AG09319 (cell line): ENCODE results near the gene GRP.

Source experiments
- DNase-seq: peaks from one replicate; pipeline ENCODE4 v3.0.0-alpha.2; 2010; ENCODE audit warnings: low read depth; ENCODE audit errors: extremely low read depth
- TF ChIP-seq, protein P1 (sequence below): IDR thresholded peaks from 2 replicates; pipeline ENCODE4 v1.5.1; 2011; ENCODE audit warnings: low read depth, mild to moderate bottlenecking, inconsistent platforms, low read length, moderate library complexity

Gene GRP

DNA sequence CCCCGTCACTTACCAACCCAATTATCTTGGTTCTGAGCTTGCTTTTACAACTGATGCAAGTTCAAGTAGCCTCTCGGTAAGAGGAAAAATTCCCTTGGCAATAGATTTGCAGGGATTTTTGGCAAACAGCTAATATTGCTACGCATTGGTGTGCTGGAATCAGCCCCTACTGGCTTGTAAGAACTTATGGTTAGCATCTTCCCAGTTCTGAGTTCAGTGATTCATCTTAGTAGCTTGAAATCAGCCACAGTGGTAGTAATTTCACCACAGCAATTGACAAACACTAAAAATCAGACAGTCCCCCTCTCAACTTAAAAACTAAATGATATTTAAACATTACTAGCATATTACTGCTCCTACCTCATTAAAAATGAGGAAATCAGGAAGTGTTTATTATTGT, 59.2 kb downstream of the GRP start:
- no peak for DNase-seq
- TF ChIP-seq, protein P1, sequence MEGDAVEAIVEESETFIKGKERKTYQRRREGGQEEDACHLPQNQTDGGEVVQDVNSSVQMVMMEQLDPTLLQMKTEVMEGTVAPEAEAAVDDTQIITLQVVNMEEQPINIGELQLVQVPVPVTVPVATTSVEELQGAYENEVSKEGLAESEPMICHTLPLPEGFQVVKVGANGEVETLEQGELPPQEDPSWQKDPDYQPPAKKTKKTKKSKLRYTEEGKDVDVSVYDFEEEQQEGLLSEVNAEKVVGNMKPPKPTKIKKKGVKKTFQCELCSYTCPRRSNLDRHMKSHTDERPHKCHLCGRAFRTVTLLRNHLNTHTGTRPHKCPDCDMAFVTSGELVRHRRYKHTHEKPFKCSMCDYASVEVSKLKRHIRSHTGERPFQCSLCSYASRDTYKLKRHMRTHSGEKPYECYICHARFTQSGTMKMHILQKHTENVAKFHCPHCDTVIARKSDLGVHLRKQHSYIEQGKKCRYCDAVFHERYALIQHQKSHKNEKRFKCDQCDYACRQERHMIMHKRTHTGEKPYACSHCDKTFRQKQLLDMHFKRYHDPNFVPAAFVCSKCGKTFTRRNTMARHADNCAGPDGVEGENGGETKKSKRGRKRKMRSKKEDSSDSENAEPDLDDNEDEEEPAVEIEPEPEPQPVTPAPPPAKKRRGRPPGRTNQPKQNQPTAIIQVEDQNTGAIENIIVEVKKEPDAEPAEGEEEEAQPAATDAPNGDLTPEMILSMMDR: no peak

DNA sequence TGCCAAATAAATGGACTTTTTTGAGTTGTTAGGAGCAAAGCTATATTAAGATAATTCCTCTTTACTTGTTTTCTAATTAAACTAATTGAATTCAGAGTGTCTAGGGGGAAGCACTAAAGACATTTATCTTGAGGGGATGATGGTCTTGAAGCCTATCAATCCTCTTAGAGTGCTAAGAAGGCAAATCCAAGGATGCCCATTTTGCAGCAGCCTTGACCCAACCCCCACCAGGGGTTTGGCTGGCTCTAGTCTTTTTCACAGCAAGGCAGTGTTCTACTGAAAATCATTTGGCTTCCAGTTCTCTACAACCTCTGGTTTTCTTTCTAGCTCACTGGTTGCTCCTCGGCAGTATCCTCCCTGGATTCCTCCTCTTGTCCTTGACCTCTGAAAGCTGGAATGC, 59.8 kb downstream of the GRP start:
- DNase-seq: no peak
- TF ChIP-seq, protein P1: no peak
